ENCODE data around the gene LRCOL1. TPM values are rescaled to one million over a fixed set of nuclear protein-coding genes. Genes with fewer than 3 reads are reported as not detected.
A peak's percentile ranks its signal among the peaks of the same experiment; 100 is the strongest.

The LRCOL1 gene
- total RNA-seq, 1 donor from 2014 or later = 6.6 TPM

- DNase-seq = no peak
Measured at GRCh38 chr12:132619071-132619385, 8.6 kb upstream of the LRCOL1 start.

DNA sequence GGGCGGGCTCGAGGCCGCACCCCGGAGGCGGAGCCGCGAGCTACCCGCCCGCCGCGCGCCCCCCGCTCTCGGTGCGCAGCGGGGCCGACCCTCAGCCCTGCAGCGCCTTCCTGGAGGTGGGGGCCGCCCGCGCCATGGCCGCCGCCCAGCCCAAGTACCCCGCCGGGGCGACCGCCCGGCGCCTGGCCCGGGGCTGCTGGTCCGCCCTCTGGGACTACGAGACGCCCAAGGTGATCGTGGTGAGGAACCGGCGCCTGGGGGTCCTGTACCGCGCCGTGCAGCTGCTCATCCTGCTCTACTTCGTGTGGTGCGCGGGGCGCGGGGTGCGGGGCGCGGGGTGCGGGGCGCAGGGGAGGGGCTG, 8.3 kb upstream of the LRCOL1 start, which contains the start of gene P2RX2:
TSS of gene P2RX2 (plus strand) at position 94 of the 361 bp plus-strand sequence. CDS start at position 135, 41 bp downstream.
- DNase-seq = no peak

DNA sequence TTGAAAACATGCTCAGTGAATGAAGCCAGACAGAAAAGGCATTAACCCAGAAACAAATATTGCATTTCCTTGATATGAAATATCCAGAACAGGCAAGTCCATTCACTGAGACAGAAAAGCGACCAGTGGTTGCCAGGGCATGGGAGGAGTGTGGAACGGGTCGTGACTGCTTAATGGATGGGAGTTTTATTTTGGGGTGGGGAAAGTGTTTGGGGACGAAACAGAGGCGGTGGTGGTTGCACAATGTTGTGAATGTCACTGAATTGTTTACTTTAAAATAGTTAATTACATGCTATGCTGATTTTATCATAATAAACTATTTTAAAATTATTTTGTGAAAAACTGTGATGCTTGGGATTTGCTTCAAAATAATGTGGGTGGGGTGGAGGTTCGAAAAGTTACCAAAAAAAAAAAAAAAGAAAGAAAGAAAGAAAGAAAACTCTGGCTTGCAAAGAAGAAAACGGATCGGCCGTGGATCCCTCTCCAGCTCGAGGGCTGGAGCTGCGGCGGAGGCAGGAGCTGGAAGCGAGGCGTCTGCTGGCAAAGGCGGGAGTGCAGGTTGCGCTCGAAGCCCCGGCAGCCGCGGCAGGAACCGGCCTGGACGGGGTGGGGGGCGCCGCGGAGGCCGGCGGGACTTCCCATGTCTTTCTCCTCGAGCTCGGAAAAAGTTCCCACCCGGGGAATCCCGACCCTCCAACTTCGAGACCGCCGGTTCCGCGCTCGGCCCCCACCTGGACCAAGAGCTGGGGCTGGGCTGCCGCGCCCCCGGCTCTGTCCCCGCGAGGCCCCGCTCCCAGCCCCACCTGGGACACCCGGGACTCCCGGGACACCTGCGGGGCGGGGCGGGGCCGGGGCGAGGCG, 7.7 kb upstream of the LRCOL1 start:
- DNase-seq = no peak

DNA sequence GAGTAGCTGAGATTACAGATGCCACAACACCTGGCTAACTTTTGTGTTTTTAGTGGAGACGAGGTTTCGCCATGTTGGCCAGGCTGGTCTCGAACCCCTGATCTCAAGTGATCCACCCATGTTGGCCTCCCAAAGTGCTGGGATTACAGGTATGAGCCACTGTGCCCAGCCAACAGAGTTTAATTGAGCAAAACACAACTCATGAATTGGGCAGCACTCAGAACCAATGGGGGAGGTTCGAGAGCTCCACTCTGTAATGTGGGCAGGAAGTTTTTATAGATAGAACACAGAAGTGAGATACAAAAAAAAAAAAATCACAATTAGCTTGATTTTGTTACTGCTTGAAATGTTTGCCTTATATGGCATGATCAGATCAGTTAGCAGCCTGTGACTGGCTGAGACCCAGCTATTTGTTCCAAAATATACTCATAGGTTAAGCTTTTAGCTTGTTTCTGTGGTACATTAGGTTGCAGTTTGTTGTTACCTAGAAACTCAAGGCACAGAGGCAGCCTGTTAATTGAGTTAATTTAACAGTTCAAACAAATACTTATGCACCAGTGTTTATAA, 6.8 kb upstream of the LRCOL1 start:
- no peak for DNase-seq

DNA sequence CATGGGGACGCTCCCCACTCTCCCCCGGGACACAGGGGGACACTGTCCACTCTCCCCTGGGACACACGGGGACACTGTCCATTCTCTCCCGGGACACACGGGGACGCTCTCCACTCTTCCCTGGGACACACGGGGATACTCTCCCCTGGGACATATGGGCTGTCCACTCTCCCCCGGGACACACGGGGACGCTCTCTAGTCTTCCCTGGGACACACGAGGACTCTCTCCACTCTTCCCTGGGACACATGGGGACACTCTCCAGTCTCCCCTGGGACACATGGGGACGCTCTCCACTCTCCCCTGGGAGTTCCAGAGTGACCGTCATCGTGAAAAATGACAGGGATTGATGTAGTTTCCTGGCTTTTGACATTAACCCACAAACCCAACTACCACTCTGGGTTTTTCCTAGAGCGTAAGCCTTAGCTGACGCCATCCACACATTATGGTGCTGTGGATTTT, 5.2 kb upstream of the LRCOL1 start:
- DNase-seq = no peak

- peak; percentile 93 for DNase-seq
Measured at GRCh38 chr12:132614861-132615578, 4.6 kb upstream of the LRCOL1 start.

DNA sequence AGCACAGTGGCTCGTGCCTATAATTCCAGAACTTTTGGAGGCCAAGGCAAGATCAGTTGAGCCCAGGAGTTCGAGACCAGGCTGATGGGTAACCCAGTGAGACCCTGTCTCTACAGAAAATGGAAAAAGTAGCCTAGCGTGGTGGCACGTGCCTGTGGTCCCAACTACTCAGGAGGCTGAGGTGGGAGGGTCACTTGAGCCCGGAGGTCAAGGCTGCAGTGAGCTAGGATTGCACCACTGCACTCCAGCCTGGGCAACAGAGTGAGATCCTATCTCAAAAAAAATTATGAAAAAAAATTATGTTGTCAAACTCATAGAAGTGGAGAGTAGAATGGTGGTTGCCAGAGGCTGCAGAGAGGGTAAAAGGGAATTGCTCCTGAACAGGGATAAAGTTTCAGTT, 3.6 kb upstream of the LRCOL1 start:
- no peak for DNase-seq

DNA sequence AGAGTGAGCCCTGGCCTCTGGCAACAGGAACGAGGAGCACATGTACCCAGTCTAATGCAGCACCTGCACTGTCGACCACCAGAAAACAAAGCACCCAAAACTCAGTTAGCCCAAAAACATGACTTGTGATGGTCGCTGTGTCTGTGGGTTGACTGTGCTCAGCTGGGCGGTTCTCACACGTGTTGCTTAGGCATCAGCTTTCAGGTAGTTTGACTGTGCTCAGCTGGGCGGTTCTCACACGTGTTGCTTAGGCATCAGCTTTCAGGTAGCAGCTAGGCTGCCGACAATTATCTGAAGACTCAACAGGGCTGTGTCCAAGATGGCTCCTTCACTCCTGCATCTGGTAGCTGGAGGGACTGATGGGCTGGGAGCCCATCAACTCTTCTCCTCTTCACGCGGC, 1.2 kb upstream of the LRCOL1 start:
- no peak for DNase-seq

- DNase-seq = no peak
Measured at GRCh38 chr12:132610866-132611602, 652 bp upstream of the LRCOL1 start.

DNA sequence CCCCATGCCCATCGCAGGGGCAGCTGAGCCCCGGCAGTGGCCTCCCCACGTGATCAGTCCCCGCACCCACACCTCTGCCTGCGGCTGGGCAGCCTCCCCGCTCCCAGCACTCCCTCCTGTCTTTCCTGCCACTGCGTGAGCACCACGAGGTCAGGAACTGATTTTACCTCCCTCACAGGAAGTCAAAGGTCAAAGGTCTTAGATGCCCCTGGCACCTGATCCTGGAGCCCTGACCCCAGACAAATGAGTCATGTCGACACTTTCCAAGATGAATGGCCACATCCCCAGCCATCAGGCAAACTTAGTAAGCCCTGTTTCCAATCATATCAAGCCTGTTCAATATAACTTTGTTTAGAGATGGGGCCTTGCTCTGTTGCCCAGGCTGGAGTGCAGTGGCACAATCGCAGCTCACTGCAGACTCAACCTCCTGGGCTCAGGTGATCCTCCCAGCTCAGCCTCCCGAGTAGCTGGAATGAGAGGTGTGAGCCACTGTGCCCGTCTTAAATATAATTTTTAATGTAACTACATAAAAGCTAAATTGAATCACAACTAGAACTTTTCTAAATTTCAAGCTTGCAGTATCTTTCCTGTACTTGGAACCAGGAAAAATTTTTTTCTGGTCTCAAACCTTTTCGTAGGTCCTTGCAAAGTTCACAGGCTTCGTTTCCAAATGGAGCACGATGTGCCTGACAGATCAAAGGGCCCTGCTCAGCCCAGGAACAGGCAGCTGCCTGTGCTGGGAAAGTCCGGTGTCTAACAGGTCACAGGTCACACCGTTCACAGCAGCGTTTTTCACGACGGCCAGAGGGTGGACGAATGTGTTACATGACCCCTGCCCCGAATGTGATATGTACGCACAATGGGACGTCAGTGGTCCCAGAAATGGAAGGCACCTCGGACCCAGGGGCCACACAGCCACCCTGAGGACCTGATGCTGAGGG, 1.9 kb downstream of the LRCOL1 start:
- peak; percentile 51 for DNase-seq

GRCh38 chr12:132606927-132607326, 3.5 kb downstream of the LRCOL1 start:
- DNase-seq = no peak

- no peak for DNase-seq
Measured at GRCh38 chr12:132606466-132606865, 3.9 kb downstream of the LRCOL1 start.

DNA sequence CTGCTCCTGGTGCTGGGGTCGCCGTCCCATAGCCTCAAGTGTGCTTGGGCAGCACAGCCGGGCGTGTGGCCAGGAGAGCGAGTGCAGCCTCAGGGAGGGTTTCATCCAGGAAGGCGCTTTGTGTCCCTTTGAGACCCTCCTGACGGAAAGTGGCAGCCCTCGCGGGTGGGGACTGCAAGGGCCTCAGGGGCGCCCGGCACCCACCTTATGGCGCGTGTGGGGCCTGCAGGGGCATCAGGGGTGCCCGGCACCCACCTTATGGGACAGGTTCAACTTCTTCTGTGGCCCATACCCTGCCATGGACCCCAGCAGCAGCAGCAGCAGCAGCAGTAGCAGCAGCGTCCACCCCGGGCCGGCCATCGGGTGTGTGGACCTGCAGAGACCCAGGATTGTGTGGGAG, 4.5 kb downstream of the LRCOL1 start:
- no peak for DNase-seq

GRCh38 chr12:132604668-132605441, 5.5 kb downstream of the LRCOL1 start:
- no peak for DNase-seq

GRCh38 chr12:132604151-132604618, 6.2 kb downstream of the LRCOL1 start:
- DNase-seq = peak; percentile 75

DNA sequence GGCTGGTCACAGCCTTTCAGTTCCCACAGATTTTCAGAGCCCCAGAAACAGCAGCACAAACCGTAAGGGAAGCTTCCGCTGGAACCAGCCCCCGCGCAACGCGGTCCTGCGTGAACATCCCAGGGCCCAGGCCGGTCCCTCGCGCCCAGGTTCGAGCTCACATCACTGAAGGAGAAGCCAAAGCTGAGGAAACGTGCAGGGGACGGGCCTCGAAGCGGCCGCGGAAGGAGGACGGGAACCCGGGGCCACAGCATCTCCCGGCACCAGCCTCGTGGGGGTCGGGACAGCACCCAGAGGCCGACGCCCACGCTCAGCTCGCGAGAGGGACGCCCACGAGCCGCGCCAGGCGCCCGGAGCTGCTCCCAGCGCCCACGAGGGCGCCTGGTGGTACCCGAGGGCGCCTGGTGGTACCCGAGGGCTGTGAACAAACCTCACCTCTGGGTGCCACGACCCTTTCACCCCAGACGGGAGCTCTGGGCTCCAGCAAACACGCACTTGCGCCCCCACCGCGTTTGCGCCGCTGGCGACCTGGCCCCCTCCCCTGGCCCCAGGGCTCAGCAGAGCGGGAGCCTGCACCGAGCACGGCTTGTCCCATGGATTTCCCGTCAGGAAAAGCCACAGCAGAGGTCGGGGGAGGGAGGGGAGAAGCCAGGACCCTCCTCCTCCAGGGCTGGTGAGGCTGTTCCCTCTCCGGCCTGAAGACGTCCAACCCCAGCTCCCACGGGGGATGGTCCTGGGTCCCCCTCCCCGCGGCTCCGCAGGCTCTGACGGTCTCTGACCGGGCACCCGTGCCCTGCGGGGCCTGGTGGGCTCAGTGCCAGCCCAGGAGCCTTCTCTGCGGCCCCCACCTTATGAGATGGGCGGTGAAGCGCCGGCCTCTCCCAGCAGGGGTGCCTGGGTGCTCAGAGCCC, 6.9 kb downstream of the LRCOL1 start:
- peak; percentile 26 for DNase-seq

- DNase-seq = peak; percentile 47
Measured at GRCh38 chr12:132602572-132603239, 7.7 kb downstream of the LRCOL1 start.

- DNase-seq = no peak
Measured at GRCh38 chr12:132601171-132601883, 9.1 kb downstream of the LRCOL1 start.
